ENCODE data around the gene TCERG1L. TPM values are rescaled to one million over a fixed set of nuclear protein-coding genes. Genes with fewer than 3 reads are reported as not detected.

TCERG1L gene
- polyA plus RNA-seq, 1 donor from 2014 or later = 0.53 TPM

GRCh38 chr10:131071721-131072120 is 239.8 kb downstream of the TCERG1L start:
- no peaks in the 10 kb centered on the region for H3K36me3 ChIP-seq (ENCODE audit: insufficient read depth, low read length)
- no peaks in the 10 kb centered on the region for H3K9me3 ChIP-seq (ENCODE audit: low read length)
- H3F3A ChIP-seq (ENCODE audit: insufficient read depth, low read length, poor library complexity, severe bottlenecking) = no peaks in the 10 kb centered on the region
- no peak overlapping the region for H2AFZ ChIP-seq (ENCODE audit: low read depth, low read length)
- H3K4me2 ChIP-seq (ENCODE audit: low read length) = no peak overlapping the region
- no peaks in the 10 kb centered on the region for H4K20me1 ChIP-seq (ENCODE audit: insufficient read depth)
- TF ChIP-seq POLR2AphosphoS5 (IDR thresholded peaks at IDR 0.05) (no peak), EP300 (conservative IDR thresholded peaks at IDR 0.05; ENCODE audit: poor library complexity, severe bottlenecking) (no peak), MXI1 (conservative IDR thresholded peaks at IDR 0.05; ENCODE audit: poor library complexity, severe bottlenecking) (no peak), SMC3 (conservative IDR thresholded peaks at IDR 0.05; ENCODE audit: poor library complexity) (no peak), RAD21 (conservative IDR thresholded peaks at IDR 0.05) (no peak), CTCF (IDR thresholded peaks at IDR 0.05; ENCODE audit: poor library complexity, severe bottlenecking) (no peak)
- TF ChIP-seq, protein P1, sequence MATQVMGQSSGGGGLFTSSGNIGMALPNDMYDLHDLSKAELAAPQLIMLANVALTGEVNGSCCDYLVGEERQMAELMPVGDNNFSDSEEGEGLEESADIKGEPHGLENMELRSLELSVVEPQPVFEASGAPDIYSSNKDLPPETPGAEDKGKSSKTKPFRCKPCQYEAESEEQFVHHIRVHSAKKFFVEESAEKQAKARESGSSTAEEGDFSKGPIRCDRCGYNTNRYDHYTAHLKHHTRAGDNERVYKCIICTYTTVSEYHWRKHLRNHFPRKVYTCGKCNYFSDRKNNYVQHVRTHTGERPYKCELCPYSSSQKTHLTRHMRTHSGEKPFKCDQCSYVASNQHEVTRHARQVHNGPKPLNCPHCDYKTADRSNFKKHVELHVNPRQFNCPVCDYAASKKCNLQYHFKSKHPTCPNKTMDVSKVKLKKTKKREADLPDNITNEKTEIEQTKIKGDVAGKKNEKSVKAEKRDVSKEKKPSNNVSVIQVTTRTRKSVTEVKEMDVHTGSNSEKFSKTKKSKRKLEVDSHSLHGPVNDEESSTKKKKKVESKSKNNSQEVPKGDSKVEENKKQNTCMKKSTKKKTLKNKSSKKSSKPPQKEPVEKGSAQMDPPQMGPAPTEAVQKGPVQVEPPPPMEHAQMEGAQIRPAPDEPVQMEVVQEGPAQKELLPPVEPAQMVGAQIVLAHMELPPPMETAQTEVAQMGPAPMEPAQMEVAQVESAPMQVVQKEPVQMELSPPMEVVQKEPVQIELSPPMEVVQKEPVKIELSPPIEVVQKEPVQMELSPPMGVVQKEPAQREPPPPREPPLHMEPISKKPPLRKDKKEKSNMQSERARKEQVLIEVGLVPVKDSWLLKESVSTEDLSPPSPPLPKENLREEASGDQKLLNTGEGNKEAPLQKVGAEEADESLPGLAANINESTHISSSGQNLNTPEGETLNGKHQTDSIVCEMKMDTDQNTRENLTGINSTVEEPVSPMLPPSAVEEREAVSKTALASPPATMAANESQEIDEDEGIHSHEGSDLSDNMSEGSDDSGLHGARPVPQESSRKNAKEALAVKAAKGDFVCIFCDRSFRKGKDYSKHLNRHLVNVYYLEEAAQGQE (IDR thresholded peaks at IDR 0.05; ENCODE audit: borderline replicate concordance) = no peak
- H3K79me2 ChIP-seq (replicated peaks; ENCODE audit: insufficient read depth, low read length) = no peaks in the 10 kb centered on the region
- H3K9me2 ChIP-seq (ENCODE audit: insufficient read depth, low read length) = no peaks in the 10 kb centered on the region
- H3K27ac ChIP-seq (ENCODE audit: low read length) = no peak overlapping the region
- H3K9ac ChIP-seq (ENCODE audit: low read length) = no peak overlapping the region
- H3K27me3 ChIP-seq (ENCODE audit: insufficient read depth, low read depth, low read length) = no peaks in the 10 kb centered on the region
- H3K4me3 ChIP-seq (ENCODE audit: low read length) = no peak overlapping the region

- Histone ChIP-seq H3K9me3 (ENCODE audit: low read length) (no peaks in the 10 kb centered on the region), H3K36me3 (ENCODE audit: insufficient read depth, low read length) (no peaks in the 10 kb centered on the region), H4K20me1 (ENCODE audit: insufficient read depth) (no peaks in the 10 kb centered on the region), H3K9me2 (ENCODE audit: insufficient read depth, low read length) (no peaks in the 10 kb centered on the region), H3K4me2 (ENCODE audit: low read length) (no peak overlapping the region), H2AFZ (ENCODE audit: low read depth, low read length) (no peak overlapping the region), H3K79me2 (replicated peaks; ENCODE audit: insufficient read depth, low read length) (no peaks in the 10 kb centered on the region), H3K4me3 (ENCODE audit: low read length) (no peak overlapping the region), H3K27me3 (ENCODE audit: insufficient read depth, low read depth, low read length) (no peaks in the 10 kb centered on the region), H3F3A (ENCODE audit: insufficient read depth, low read length, poor library complexity, severe bottlenecking) (no peaks in the 10 kb centered on the region), H3K9ac (ENCODE audit: low read length) (no peak overlapping the region), H3K27ac (ENCODE audit: low read length) (no peak overlapping the region)
- no peak for TF ChIP-seq MXI1 (conservative IDR thresholded peaks at IDR 0.05; ENCODE audit: poor library complexity, severe bottlenecking)
- TF ChIP-seq POLR2AphosphoS5 (IDR thresholded peaks at IDR 0.05) = no peak
- TF ChIP-seq EP300 (conservative IDR thresholded peaks at IDR 0.05; ENCODE audit: poor library complexity, severe bottlenecking) = no peak
Observed at GRCh38 chr10:131070856-131071255, 240.7 kb downstream of the TCERG1L start.

- Histone ChIP-seq H3K36me3 (ENCODE audit: insufficient read depth, low read length) (no peaks in the 10 kb centered on the region), H4K20me1 (ENCODE audit: insufficient read depth) (no peaks in the 10 kb centered on the region), H3K9me2 (ENCODE audit: insufficient read depth, low read length) (no peaks in the 10 kb centered on the region), H3K9ac (ENCODE audit: low read length) (no peak overlapping the region), H3K4me2 (ENCODE audit: low read length) (no peak overlapping the region), H3F3A (ENCODE audit: insufficient read depth, low read length, poor library complexity, severe bottlenecking) (no peaks in the 10 kb centered on the region), H3K27ac (ENCODE audit: low read length) (no peak overlapping the region), H3K4me3 (ENCODE audit: low read length) (no peak overlapping the region), H3K9me3 (ENCODE audit: low read length) (no peaks in the 10 kb centered on the region), H3K27me3 (ENCODE audit: insufficient read depth, low read depth, low read length) (no peaks in the 10 kb centered on the region), H3K79me2 (replicated peaks; ENCODE audit: insufficient read depth, low read length) (no peaks in the 10 kb centered on the region), H2AFZ (ENCODE audit: low read depth, low read length) (no peak overlapping the region)
- TF ChIP-seq RAD21 (conservative IDR thresholded peaks at IDR 0.05) = no peak
- TF ChIP-seq, protein P1 (IDR thresholded peaks at IDR 0.05; ENCODE audit: borderline replicate concordance) = no peak
- no peak for TF ChIP-seq MXI1 (conservative IDR thresholded peaks at IDR 0.05; ENCODE audit: poor library complexity, severe bottlenecking)
- no peak for TF ChIP-seq TAF1 (IDR thresholded peaks at IDR 0.05; ENCODE audit: low read depth)
- no peak for TF ChIP-seq CTCF (IDR thresholded peaks at IDR 0.05; ENCODE audit: poor library complexity, severe bottlenecking)
- TF ChIP-seq POLR2AphosphoS5 (IDR thresholded peaks at IDR 0.05) = no peak
- no peak for TF ChIP-seq EZH2 (IDR thresholded peaks at IDR 0.05; ENCODE audit: borderline replicate concordance, insufficient read depth, low read length, poor library complexity, severe bottlenecking)
- TF ChIP-seq SMC3 (conservative IDR thresholded peaks at IDR 0.05; ENCODE audit: poor library complexity) = no peak
Observed at GRCh38 chr10:131068760-131069159, 242.8 kb downstream of the TCERG1L start.
